Activated naive CD8-positive, alpha-beta T cell treated with anti-CD3 and anti-CD28 coated beads, Interleukin-2, amount 10 ng/mL, durations not matched to agents 7 days and 5 days (primary cell): ENCODE data around the gene HTR4. TPM values are rescaled to one million over a fixed set of nuclear protein-coding genes. Genes with fewer than 3 reads are reported as not detected.
"Not testable (repeated sequence)": the region's sequence is repeated elsewhere in the genome, so short reads cannot be mapped to it uniquely, and the experiment has no call there.

Experiments
- ATAC-seq: fragments of 150-1000 bp; cut with Tn5 transposase; one replicate; pipeline ENCODE4 v1.10.0; 2021; ENCODE audit warnings: low read depth, moderate library complexity
- POLR2A ChIA-PET: fragments of 350-600 bp; sonication (Branson Sonifier 250); formaldehyde crosslinking; loops from one replicate; lab custom pipeline; 2021; ENCODE audit warnings: antibody characterized with exemption; lab: Charles Lee
- DNase-seq: peaks from one replicate; pipeline ENCODE4 v3.0.0; 2021
- H3K27ac Mint-ChIP-seq: one replicate; pipeline ENCODE4 v1.8.0; 2022; ENCODE audit warnings: mild to moderate bottlenecking, mixed read lengths
- H3K27me3 Mint-ChIP-seq: one replicate; pipeline ENCODE4 v1.8.0; 2022; ENCODE audit warnings: mild to moderate bottlenecking, moderate library complexity, mixed read lengths
- H3K36me3 Mint-ChIP-seq: one replicate; pipeline ENCODE4 v1.8.0; 2021; ENCODE audit warnings: mild to moderate bottlenecking, mixed read lengths
- H3K4me1 Mint-ChIP-seq: one replicate; pipeline ENCODE4 v1.8.0; 2021; ENCODE audit warnings: mixed read lengths
- H3K4me3 Mint-ChIP-seq: one replicate; pipeline ENCODE4 v1.8.0; 2022; ENCODE audit warnings: mild to moderate bottlenecking, moderate library complexity, mixed read lengths
- H3K9me3 Mint-ChIP-seq: one replicate; pipeline ENCODE4 v1.8.0; 2021; ENCODE audit warnings: mixed read lengths
- total RNA-seq, 2 experiments: library from RNA; stranded (reverse); gene quantifications; one replicate each; pipeline ENCODE4 v1.2.3, GENCODE V29; 2021

The HTR4 gene
- total RNA-seq, 2 experiments from 2014 or later: not detected

DNA sequence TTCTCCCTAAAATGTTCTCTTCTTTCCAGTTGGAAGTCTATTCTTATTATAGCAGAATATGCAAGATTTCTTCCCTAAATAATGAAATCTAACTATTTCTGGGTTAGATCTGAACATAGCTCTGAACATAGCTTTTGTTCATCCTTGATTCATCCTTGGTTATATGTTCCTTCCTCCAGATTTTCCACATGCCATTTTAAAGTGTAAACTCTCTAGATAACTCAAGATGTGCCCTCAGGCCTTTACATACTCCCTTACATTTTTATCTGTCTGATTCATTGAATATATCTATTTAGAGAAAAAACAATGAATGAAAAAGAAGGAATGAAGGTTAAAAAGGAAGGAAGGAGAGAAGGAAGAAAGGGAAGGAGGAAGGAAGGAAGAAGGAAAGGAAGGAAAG, 169.7 kb downstream of the HTR4 start:
- Mint-ChIP-seq H3K4me3 (no peak overlapping the region), H3K27ac (no peak overlapping the region), H3K9me3 (no peaks in the 10 kb centered on the region), H3K4me1 (peaks cover 6% of the 10 kb centered on the region), H3K27me3 (peaks cover 29% of the 10 kb centered on the region), H3K36me3 (no peaks in the 10 kb centered on the region)
- DNase-seq (no peak), ATAC-seq (no peak)
- POLR2A ChIA-PET: no interaction called here

- Mint-ChIP-seq H3K9me3 (no peaks in the 10 kb centered on the region), H3K27me3 (peaks cover 24% of the 10 kb centered on the region), H3K4me1 (peaks cover 6% of the 10 kb centered on the region), H3K27ac (no peak overlapping the region), H3K4me3 (no peak overlapping the region), H3K36me3 (no peaks in the 10 kb centered on the region)
- no peak for ATAC-seq
- POLR2A ChIA-PET: no interaction called here
- no peak for DNase-seq
Measured at GRCh38 chr5:148483750-148484149, 170.6 kb downstream of the HTR4 start.

DNA sequence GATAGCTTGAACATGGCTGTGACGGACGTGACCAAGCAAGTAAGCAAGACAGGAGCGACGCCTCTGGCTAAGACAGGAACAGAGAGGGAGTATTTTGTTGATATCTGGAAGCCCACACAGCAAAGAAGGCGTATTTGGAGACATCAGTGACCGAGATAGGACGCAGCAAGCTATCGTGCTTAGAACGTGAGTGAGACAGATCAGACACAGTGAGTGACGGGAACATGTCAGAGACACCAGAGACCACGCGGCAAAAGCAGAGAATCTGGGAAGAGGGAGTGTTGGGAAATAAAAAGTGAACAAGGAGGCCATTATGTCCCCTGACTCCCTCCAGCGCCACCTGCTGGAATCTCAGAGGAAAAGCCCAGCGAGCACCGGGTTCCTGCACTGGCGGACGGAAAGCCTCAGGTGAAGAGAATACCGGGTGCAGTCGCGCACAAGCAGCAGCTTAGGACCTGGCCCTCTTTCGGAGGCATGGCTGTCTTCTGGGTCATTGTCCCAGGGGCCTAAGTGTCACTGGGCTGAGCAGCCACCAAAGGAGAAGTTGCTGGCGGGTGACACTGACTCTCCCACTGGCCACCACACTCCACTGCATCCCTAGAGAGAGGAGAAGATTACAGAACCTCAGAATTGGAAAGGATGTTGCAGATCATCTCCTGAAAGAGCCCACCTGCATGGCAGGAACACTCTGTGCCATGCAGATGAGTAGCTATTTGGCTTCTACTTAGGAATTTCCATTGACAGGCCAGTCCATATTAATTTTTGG, 171.4 kb downstream of the HTR4 start:
- Mint-ChIP-seq H3K4me1 (peaks cover 6% of the 10 kb centered on the region), H3K4me3 (no peak overlapping the region), H3K27me3 (peaks cover 29% of the 10 kb centered on the region), H3K9me3 (no peaks in the 10 kb centered on the region), H3K36me3 (no peaks in the 10 kb centered on the region), H3K27ac (no peak overlapping the region)
- ATAC-seq: peak; percentile 76
- DNase-seq: peak; percentile 68
- POLR2A ChIA-PET: no interaction called here

- DNase-seq (no peak), ATAC-seq (no peak)
- no peak overlapping the region for H3K4me3 Mint-ChIP-seq
- POLR2A ChIA-PET: no interaction called here
- no peaks in the 10 kb centered on the region for H3K36me3 Mint-ChIP-seq
- H3K4me1 Mint-ChIP-seq: peaks cover 6% of the 10 kb centered on the region
- no peak overlapping the region for H3K27ac Mint-ChIP-seq
- peaks cover 27% of the 10 kb centered on the region for H3K27me3 Mint-ChIP-seq
- no peaks in the 10 kb centered on the region for H3K9me3 Mint-ChIP-seq
Measured at GRCh38 chr5:148482196-148482595, 172.1 kb downstream of the HTR4 start.

- ATAC-seq (no peak), DNase-seq (no peak)
- no peak overlapping the region for H3K4me3 Mint-ChIP-seq
- H3K4me1 Mint-ChIP-seq: peaks cover 2% of the 10 kb centered on the region
- H3K27ac Mint-ChIP-seq: no peak overlapping the region
- H3K36me3 Mint-ChIP-seq: no peaks in the 10 kb centered on the region
- POLR2A ChIA-PET: no interaction called here
- peaks cover 19% of the 10 kb centered on the region for H3K27me3 Mint-ChIP-seq
- H3K9me3 Mint-ChIP-seq: no peaks in the 10 kb centered on the region
Measured at GRCh38 chr5:148477429-148477828, 176.9 kb downstream of the HTR4 start.

DNA sequence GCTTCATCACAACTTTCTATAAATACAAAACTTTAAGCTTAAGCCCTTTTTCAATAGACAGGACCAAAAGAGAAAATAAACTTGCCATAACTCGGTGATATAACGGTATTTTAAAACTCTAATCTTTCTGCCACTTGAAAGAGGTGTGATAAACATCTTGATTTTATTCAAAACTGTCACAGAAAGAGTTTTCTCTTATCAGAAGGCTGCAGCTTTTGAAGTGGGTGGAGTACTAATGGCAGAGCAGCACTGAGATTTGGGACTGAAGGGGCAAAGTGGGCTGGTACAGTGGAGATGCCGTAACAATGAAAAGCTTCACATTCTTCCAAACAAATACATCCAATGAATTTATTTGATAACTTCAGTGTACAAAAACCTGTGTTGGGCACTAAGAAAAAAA, 178.0 kb downstream of the HTR4 start:
- peaks cover 19% of the 10 kb centered on the region for H3K27me3 Mint-ChIP-seq
- POLR2A ChIA-PET: no interaction called here
- H3K9me3 Mint-ChIP-seq: no peaks in the 10 kb centered on the region
- no peaks in the 10 kb centered on the region for H3K4me1 Mint-ChIP-seq
- H3K27ac Mint-ChIP-seq: no peak overlapping the region
- ATAC-seq (no peak), DNase-seq (no peak)
- no peak overlapping the region for H3K4me3 Mint-ChIP-seq
- H3K36me3 Mint-ChIP-seq: no peaks in the 10 kb centered on the region

GRCh38 chr5:148474025-148474511, 180.3 kb downstream of the HTR4 start:
- DNase-seq: no peak
- Mint-ChIP-seq H3K27ac (no peak overlapping the region), H3K4me3 (no peak overlapping the region), H3K27me3 (peaks cover 22% of the 10 kb centered on the region), H3K4me1 (no peaks in the 10 kb centered on the region), H3K36me3 (no peaks in the 10 kb centered on the region), H3K9me3 (no peaks in the 10 kb centered on the region)
- ATAC-seq: no peak
- POLR2A ChIA-PET: no interaction called here

- H3K36me3 Mint-ChIP-seq: no peaks in the 10 kb centered on the region
- ATAC-seq (no peak), DNase-seq (no peak)
- no peak overlapping the region for H3K4me3 Mint-ChIP-seq
- peaks cover 8% of the 10 kb centered on the region for H3K27me3 Mint-ChIP-seq
- no peak overlapping the region for H3K27ac Mint-ChIP-seq
- POLR2A ChIA-PET: no interaction called here
- H3K9me3 Mint-ChIP-seq: no peaks in the 10 kb centered on the region
- no peaks in the 10 kb centered on the region for H3K4me1 Mint-ChIP-seq
Measured at GRCh38 chr5:148471379-148471778, 182.9 kb downstream of the HTR4 start.

GRCh38 chr5:148469501-148469935, 184.8 kb downstream of the HTR4 start:
- POLR2A ChIA-PET: no interaction called here
- Mint-ChIP-seq H3K27me3 (peaks cover 18% of the 10 kb centered on the region), H3K4me1 (no peaks in the 10 kb centered on the region)

DNA sequence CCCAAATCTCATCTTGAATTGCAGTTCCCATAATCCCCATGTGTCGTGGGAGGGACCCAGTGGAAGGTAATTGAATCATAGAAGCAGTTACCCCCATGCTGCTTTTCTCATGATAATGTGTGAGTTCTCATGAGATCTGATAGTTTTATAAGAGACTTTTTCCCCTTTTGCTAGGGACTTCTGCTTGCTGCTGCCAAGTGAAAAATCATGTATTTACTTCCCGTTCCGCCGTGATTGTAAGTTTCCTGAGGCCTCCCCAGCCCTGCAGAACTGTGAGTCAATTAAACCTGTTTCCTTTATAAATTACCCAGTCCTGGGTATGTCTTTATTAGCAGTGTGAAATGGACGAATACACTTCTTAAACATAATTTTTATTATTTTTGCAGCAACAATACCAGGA, 185.6 kb downstream of the HTR4 start:
- ATAC-seq, DNase-seq, H3K36me3 Mint-ChIP-seq, H3K9me3 Mint-ChIP-seq, POLR2A ChIA-PET, H3K4me3 Mint-ChIP-seq, H3K27ac Mint-ChIP-seq, H3K4me1 Mint-ChIP-seq: not testable (repeated sequence)
- H3K27me3 Mint-ChIP-seq: peaks cover 18% of the 10 kb centered on the region

More at GRCh38 chr5:148469501-148469935, 184.8 kb downstream of the HTR4 start:
- DNase-seq (no peak), ATAC-seq (no peak)
- H3K4me3 Mint-ChIP-seq: no peak overlapping the region
- H3K9me3 Mint-ChIP-seq: no peaks in the 10 kb centered on the region
- H3K36me3 Mint-ChIP-seq: no peaks in the 10 kb centered on the region
- no peak overlapping the region for H3K27ac Mint-ChIP-seq

GRCh38 chr5:148467958-148468357, 186.4 kb downstream of the HTR4 start:
- DNase-seq (no peak), ATAC-seq (no peak)
- Mint-ChIP-seq H3K27me3 (peaks cover 18% of the 10 kb centered on the region), H3K9me3 (no peaks in the 10 kb centered on the region), H3K4me3 (no peak overlapping the region), H3K27ac (no peak overlapping the region), H3K4me1 (no peaks in the 10 kb centered on the region), H3K36me3 (no peaks in the 10 kb centered on the region)
- POLR2A ChIA-PET: no interaction called here

DNA sequence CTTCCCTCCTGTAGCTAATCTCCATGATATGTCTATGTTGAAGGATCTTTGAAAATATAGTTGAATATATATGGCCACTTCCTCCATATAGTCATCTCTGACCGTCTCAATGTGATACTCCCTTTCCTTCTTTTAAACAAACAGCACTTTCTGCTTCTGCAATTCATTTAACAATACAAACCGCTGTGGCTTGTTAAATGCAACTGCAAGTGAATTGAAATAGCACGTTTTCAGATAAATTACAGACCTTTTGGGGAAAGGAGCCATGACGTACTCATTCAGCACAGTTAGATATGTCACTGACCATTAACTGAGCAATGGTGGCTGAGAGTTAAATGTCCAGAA, 188.1 kb downstream of the HTR4 start:
- DNase-seq: no peak
- Mint-ChIP-seq H3K4me3 (no peak overlapping the region), H3K27ac (no peak overlapping the region), H3K27me3 (peaks cover 30% of the 10 kb centered on the region), H3K4me1 (no peaks in the 10 kb centered on the region), H3K9me3 (no peaks in the 10 kb centered on the region), H3K36me3 (no peaks in the 10 kb centered on the region)
- POLR2A ChIA-PET: no interaction called here
- ATAC-seq: no peak

GRCh38 chr5:148465381-148466235, 188.7 kb downstream of the HTR4 start:
- POLR2A ChIA-PET: no interaction called here
- H3K36me3 Mint-ChIP-seq: no peaks in the 10 kb centered on the region
- ATAC-seq: no peak

GRCh38 chr5:148459669-148460068, 194.7 kb downstream of the HTR4 start:
- H3K4me1 Mint-ChIP-seq: no peaks in the 10 kb centered on the region
- DNase-seq (no peak), ATAC-seq (no peak)
- no peak overlapping the region for H3K27ac Mint-ChIP-seq
- peaks cover 24% of the 10 kb centered on the region for H3K27me3 Mint-ChIP-seq
- H3K9me3 Mint-ChIP-seq: no peaks in the 10 kb centered on the region
- no peak overlapping the region for H3K4me3 Mint-ChIP-seq
- no peaks in the 10 kb centered on the region for H3K36me3 Mint-ChIP-seq
- POLR2A ChIA-PET: no interaction called here

More at GRCh38 chr5:148465381-148466235, 188.7 kb downstream of the HTR4 start:
- Mint-ChIP-seq H3K9me3 (no peaks in the 10 kb centered on the region), H3K4me3 (no peak overlapping the region), H3K27ac (no peak overlapping the region), H3K27me3 (peaks cover 29% of the 10 kb centered on the region), H3K4me1 (no peaks in the 10 kb centered on the region)
- no peak for DNase-seq
